Transverse colon (tissue), 4 donors: ENCODE data around the gene TLR4. TPM values are rescaled to one million over a fixed set of nuclear protein-coding genes. Genes with fewer than 3 reads are reported as not detected.
A peak's percentile ranks its signal among the peaks of the same experiment; 100 is the strongest.

ENCODE experiments used
- DNase-seq: peaks from one replicate; pipeline ENCODE4 v3.0.0-alpha.2; 2019
- H3K27ac ChIP-seq, 4 donors: fragments of 200-600 bp; sonication (generic); 2 replicates each; pipeline ENCODE4 v1.5.1; 2016 to 2018; ENCODE audit warnings: inconsistent platforms in 4 of 4
- H3K27me3 ChIP-seq: fragments of 200-600 bp; sonication (generic); 2 replicates; pipeline ENCODE4 v1.5.1; 2017; ENCODE audit warnings: inconsistent platforms
- H3K36me3 ChIP-seq, 4 donors: fragments of 200-600 bp; sonication (generic); 2 replicates each; pipeline ENCODE4 v1.5.1; 2017 to 2019; ENCODE audit warnings: inconsistent platforms in 4 of 4
- H3K4me1 ChIP-seq, 4 donors: fragments of 200-600 bp; sonication (generic); 2 replicates each; pipeline ENCODE4 v1.5.1; 2017 to 2020; ENCODE audit warnings: inconsistent platforms in 4 of 4
- H3K4me3 ChIP-seq, 4 donors: fragments of 200-600 bp; sonication (generic); 1 replicate in 1 of 4; 2 replicates in 3 of 4; pipeline versions ENCODE4 v1.5.1 to v1.6.1; 2017 to 2019; ENCODE audit warnings: inconsistent platforms in 4 of 4
- H3K9me3 ChIP-seq, 2 donors: fragments of 200-600 bp; sonication (generic); 2 replicates each; pipeline ENCODE4 v1.5.1; 2017 to 2019; ENCODE audit warnings: inconsistent platforms in 2 of 2
- EP300 ChIP-seq: sonication (generic); formaldehyde crosslinking; IDR thresholded peaks from one replicate; pipeline ENCODE4 v1.6.1; 2017; ENCODE audit warnings: antibody characterized with exemption, low read depth
- POLR2A ChIP-seq: fragments of 450-650 bp; IDR thresholded peaks from one replicate; pipeline ENCODE4 v1.6.1; 2016; ENCODE audit warnings: antibody characterized with exemption, mild to moderate bottlenecking, moderate library complexity
- POLR2AphosphoS5 ChIP-seq, 3 donors: sonication (generic); formaldehyde crosslinking; IDR thresholded peaks; one replicate each; pipeline ENCODE4 v1.6.1; 2016; ENCODE audit warnings: antibody characterized with exemption in 3 of 3
- WGBS, 2 donors: methylation state at CpG; one replicate each; pipeline ENCODE4 v1.1.5; 2018; ENCODE audit warnings: low coverage in 1 of 2; 5-methylcytosine and 5-hydroxymethylcytosine counted together
- in situ Hi-C, 4 donors: fragments of 200-750 bp; cut with MboI; loops; one replicate each; pipeline versions ENCODE4 v1.15.0 to v1.15.1; 2017; ENCODE audit warnings: low sequenced_read_pairs in 3 of 4, low pct_ligation_motif_present in 1 of 4, low pct_unique_long_range_greater_than_20kb in 1 of 4
- intact Hi-C: fragments of 100-400 bp; cut with DNase I; formaldehyde crosslinking; loops from one replicate; pipeline ENCODE4 v1.15.1; 2023; ENCODE audit warnings: low total_unique reads
- total RNA-seq, 4 donors: library from RNA; depleted of rRNA; stranded (reverse); fragments of >200 nt; gene quantifications; one replicate each; pipeline ENCODE4 v1.1.0, GENCODE V29; 2016
- TF ChIP-seq, protein P1 (sequence below), 5 experiments: fragments of 200-600 bp in 3 of 5; fragments of 450-650 bp in 2 of 5; sonication (generic) in 3 of 5; IDR thresholded peaks; 1 replicate in 2 of 5; 2 replicates in 3 of 5; pipeline ENCODE4 v1.5.1; 2016 to 2017; ENCODE audit warnings: antibody characterized with exemption in 5 of 5, inconsistent platforms in 3 of 5, mild to moderate bottlenecking in 2 of 5, moderate library complexity in 1 of 5

Gene TLR4
- total RNA-seq, 4 donors from 2014 or later, result 2.2 to 12.4 (median 6.5) TPM

- in situ Hi-C loops, result no loop called here
- Histone ChIP-seq H3K36me3 (no peaks in the 10 kb centered on the region), H3K4me1 (peaks cover 0 to 23% (median 2%) of the 10 kb centered on the region in 4 donors), H3K4me3 (no peak overlapping the region), H3K27me3 (no peaks in the 10 kb centered on the region), H3K9me3 (no peaks in the 10 kb centered on the region), H3K27ac (peak overlapping the region in 1 of 4 donors; percentile 24)
- intact Hi-C loops, result no loop called here
- DNase-seq, result peak; percentile 73
- 48 to 57% methylated on average over 1 to 2 of the region's 2 CpGs for WGBS, 2 donors
- TF ChIP-seq EP300 (no peak), POLR2A (no peak), POLR2AphosphoS5 (IDR thresholded peaks at IDR 0.05) (no peak)
- TF ChIP-seq, protein P1, sequence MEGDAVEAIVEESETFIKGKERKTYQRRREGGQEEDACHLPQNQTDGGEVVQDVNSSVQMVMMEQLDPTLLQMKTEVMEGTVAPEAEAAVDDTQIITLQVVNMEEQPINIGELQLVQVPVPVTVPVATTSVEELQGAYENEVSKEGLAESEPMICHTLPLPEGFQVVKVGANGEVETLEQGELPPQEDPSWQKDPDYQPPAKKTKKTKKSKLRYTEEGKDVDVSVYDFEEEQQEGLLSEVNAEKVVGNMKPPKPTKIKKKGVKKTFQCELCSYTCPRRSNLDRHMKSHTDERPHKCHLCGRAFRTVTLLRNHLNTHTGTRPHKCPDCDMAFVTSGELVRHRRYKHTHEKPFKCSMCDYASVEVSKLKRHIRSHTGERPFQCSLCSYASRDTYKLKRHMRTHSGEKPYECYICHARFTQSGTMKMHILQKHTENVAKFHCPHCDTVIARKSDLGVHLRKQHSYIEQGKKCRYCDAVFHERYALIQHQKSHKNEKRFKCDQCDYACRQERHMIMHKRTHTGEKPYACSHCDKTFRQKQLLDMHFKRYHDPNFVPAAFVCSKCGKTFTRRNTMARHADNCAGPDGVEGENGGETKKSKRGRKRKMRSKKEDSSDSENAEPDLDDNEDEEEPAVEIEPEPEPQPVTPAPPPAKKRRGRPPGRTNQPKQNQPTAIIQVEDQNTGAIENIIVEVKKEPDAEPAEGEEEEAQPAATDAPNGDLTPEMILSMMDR (IDR thresholded peaks at IDR 0.05), result no peak
Observed at GRCh38 chr9:117687532-117687931, 16.7 kb upstream of the TLR4 start.

- no peaks in the 10 kb centered on the region for H3K9me3 ChIP-seq
- in situ Hi-C loops (no loop called here), intact Hi-C loops (no loop called here)
- H3K4me3 ChIP-seq, result no peak overlapping the region
- TF ChIP-seq POLR2AphosphoS5 (IDR thresholded peaks at IDR 0.05) (no peak), EP300 (no peak), POLR2A (no peak)
- TF ChIP-seq, protein P1 (IDR thresholded peaks at IDR 0.05), result no peak
- peaks cover 0 to 6% (median 0%) of the 10 kb centered on the region in 4 donors for H3K4me1 ChIP-seq
- DNase-seq, result no peak
- H3K27me3 ChIP-seq, result no peaks in the 10 kb centered on the region
- H3K27ac ChIP-seq, result no peak overlapping the region
- no peaks in the 10 kb centered on the region for H3K36me3 ChIP-seq
Observed at GRCh38 chr9:117691367-117691766, 12.8 kb upstream of the TLR4 start.

DNA sequence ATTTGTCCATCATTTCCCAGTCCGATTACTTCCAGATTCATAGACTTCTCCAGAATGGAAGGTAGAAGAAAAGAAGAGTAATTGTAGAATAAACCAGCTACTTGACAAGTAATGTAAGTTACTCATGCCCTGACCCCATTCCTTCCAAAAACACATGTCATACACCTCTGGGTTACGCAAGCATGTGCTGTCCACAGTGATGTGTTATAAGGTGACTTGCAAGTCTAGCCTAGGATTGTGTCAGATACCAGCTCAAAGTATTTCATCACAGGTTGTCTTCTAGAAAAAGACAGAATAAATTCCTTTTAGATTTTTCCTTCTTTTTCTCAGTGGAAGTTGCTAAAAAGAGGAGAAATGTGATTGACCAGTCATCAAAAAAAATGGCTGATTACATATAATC is 8.0 kb upstream of the TLR4 start:
- Histone ChIP-seq H3K27ac (no peak overlapping the region), H3K4me3 (no peak overlapping the region), H3K9me3 (no peaks in the 10 kb centered on the region), H3K4me1 (no peaks in the 10 kb centered on the region), H3K36me3 (no peaks in the 10 kb centered on the region), H3K27me3 (no peaks in the 10 kb centered on the region)
- in situ Hi-C loops, result no loop called here
- intact Hi-C loops, result no loop called here
- no peak for TF ChIP-seq EP300
- WGBS, 2 donors, result 69 to 96% methylated on average over 2 of the region's 2 CpGs
- DNase-seq, result no peak

- Histone ChIP-seq H3K27ac (no peak overlapping the region), H3K4me3 (no peak overlapping the region), H3K9me3 (no peaks in the 10 kb centered on the region), H3K27me3 (no peaks in the 10 kb centered on the region), H3K36me3 (no peaks in the 10 kb centered on the region), H3K4me1 (no peaks in the 10 kb centered on the region)
- intact Hi-C loops (no loop called here), in situ Hi-C loops (no loop called here)
- WGBS, 2 donors, result 89 to 100% methylated on average over 1 of the region's 1 CpG
- TF ChIP-seq EP300 (no peak), POLR2A (no peak), POLR2AphosphoS5 (IDR thresholded peaks at IDR 0.05) (no peak)
- TF ChIP-seq, protein P1 (IDR thresholded peaks at IDR 0.05), result no peak
- no peak for DNase-seq
Observed at GRCh38 chr9:117697046-117697445, 7.2 kb upstream of the TLR4 start.

DNA sequence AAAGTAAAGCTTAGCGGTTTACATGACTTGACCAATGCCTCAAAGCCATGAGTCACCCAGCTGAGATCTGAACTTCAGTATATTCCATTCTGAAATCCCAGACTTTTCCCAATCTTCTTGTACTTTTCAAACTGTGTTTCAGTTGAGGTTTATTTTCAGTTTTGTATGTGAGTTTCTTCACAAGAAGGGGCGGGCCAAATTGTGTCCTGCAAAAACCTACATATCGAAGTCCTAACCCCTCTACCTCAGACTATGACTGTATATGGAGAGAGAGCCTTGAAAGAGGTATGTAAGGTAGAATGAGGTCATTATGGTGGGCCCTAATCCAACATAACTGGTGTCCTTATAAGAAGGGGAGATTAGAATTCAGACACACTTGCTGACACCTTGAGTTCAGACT is 666 bp upstream of the TLR4 start:
- 79% methylated on average over 3 of the region's 3 CpGs for WGBS, 2 donors
- in situ Hi-C loops, result no loop called here
- TF ChIP-seq POLR2A (no peak), POLR2AphosphoS5 (IDR thresholded peaks at IDR 0.05) (no peak), EP300 (no peak)
- TF ChIP-seq, protein P1 (IDR thresholded peaks at IDR 0.05), result no peak

More for the DNA sequence above, 666 bp upstream of the TLR4 start:
- intact Hi-C loops, result no loop called here
- peak overlapping the region in 2 of 4 donors; percentile 25 to 47 for H3K4me3 ChIP-seq
- H3K9me3 ChIP-seq, result no peaks in the 10 kb centered on the region
- no peaks in the 10 kb centered on the region for H3K27me3 ChIP-seq
- H3K4me1 ChIP-seq, result peaks cover 0 to 19% (median 8%) of the 10 kb centered on the region in 4 donors
- peak overlapping the region; percentile 77 to 85 (median 80) for H3K27ac ChIP-seq
- DNase-seq, result no peak
- H3K36me3 ChIP-seq, result no peaks in the 10 kb centered on the region
